Stimulated activated CD8-positive, alpha-beta memory T cell treated with anti-CD3 and anti-CD28 coated beads, Interleukin-2, amount 100 ng/mL, for 1 hour (primary cell): ENCODE measurements around the gene ARHGEF25.
A peak's percentile ranks its signal among the peaks of the same experiment; 100 is the strongest.

Experiments
- DNase-seq, 2 donors: peaks; one replicate each; pipeline ENCODE4 v3.0.0-alpha.2; 2020; ENCODE audit warnings: low read depth in 2 of 2

Gene ARHGEF25

DNA sequence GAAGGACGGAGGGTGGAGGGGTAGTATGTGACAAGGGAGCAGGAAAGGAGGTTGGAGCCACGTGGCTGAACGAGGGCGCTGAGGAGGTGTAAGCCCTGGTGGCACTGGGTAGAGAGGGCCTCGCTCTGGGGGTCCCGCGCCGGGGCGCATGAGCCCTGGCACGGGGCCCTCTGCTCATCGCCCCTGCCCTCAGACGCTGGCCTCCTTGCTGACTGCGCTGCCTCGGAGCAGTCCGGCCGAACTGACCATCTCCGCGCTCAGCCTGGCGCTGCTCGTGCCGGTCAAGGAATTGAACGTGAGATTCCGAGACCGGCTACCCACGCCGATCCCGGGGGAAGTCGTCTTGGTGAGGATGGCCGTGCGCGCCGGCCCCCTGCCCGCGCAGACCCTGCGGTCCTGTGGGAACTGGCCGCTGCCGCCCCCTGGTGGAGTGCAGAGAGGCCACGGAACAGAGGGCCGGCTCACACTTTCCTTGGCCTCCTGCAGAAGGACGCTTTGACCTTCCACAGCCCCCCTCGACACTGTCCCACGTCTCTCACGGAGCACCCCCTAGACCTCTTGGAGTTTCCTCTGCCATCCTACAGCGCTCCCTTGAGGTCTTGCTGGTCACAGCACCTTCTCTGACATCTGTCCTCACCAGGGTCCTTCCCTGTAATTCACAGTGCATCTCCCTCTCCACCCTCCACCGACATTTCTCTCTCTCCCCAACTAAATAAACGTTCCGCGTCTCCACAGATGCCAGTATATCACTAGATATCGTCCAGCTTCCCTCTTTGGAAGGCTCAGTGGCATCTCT, 10.5 kb downstream of the ARHGEF25 start:
- DNase-seq, result peak in 1 of 2 donors; percentile 43

- no peak for DNase-seq
These were observed 11.3 kb downstream of the ARHGEF25 start for GRCh38 chr12:57622293-57623245.

DNA sequence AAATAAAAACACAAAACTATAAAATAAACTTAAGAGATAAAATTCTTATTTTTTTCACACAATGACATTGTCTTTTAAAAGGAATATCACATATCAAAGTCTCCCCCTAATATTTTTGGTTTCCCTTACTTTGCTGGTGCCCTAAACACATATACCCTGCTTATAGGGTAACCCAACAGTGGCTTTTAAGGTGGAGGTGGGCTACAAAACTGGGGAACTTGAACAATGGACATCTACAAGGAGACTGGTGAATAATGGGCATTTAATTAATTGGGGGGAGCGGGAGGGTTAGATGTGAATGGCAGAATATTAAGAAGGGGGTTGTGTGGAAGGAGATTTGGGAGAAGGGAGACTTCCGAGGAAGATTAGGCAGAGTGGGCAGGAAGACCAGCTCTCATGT, 12.2 kb downstream of the ARHGEF25 start:
- DNase-seq, result no peak

GRCh38 chr12:57623811-57624390, 12.7 kb downstream of the ARHGEF25 start:
- DNase-seq, result no peak

- DNase-seq, result no peak
These were observed 13.4 kb downstream of the ARHGEF25 start for GRCh38 chr12:57624441-57625220.

DNA sequence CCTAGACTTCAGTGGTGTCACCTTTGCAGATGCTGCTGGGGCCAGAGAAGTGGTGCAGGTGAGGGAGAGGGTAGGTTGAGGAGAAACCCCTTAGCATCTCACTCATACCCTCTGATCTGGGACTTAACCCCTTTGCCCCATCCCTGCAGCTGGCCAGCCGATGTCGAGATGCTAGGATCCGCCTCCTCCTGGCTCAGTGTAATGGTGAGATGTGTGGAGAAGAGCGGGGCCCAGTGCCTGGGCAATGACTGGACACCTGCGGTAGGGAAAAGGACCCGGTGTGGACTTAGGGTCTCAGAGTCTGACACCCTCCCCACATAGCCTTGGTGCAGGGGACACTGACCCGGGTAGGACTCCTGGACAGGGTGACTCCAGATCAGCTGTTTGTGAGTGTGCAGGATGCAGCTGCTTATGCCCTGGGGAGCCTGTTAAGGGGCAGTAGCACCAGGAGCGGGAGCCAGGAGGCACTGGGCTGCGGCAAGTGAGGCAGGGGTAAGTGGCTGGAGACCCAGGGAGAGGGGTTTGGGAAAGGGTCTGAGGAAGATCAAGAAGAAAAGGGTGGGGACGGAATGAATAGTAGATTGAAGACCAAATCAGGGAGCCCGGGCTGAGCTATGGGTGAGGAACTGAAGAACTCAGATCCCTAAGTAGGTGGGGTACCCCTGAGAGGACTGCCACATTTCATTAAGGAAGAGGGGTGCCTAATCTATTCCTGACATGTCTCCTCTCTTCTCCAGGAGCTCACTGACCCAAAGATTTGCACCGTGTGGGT, 14.2 kb downstream of the ARHGEF25 start:
- DNase-seq, result no peak

DNA sequence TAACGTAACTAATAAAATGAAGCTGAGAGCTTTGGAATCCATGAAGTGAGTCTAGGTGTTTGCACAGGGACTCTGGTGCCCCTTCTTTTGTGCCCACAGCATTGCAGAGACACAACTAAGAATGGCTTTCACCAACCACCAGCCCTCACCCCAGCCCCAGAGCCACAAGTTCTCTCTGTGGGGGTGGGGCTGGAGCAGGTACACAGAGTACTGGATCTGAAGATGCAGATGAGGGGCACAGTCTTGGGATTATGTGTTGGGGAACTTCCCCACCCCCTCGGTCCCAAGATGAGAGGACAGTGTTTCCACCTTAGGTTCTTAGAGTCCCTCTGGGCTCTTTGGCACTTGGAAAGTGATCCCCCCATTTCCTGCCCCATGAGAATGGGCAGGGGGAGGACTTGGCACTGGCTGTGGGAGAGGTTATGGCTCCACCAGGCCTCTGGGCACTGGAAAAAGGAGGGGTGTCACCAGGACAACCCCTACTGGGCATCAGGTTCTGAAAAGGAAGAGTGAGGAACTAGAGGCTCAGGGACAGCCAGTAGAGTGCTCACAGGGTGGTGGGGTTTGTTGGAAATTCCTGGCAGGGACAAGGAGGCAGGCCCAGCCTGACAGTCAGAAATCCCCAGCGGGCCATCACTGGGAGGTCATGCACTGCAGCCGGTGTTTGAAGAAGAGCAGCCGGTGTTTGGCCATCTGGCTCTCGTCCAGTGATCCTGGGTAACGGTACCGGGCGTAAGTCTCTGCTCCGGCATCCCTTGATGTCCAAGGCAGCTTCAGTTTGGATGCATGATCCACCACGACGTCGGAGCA, 15.1 kb downstream of the ARHGEF25 start:
- DNase-seq, result no peak

DNA sequence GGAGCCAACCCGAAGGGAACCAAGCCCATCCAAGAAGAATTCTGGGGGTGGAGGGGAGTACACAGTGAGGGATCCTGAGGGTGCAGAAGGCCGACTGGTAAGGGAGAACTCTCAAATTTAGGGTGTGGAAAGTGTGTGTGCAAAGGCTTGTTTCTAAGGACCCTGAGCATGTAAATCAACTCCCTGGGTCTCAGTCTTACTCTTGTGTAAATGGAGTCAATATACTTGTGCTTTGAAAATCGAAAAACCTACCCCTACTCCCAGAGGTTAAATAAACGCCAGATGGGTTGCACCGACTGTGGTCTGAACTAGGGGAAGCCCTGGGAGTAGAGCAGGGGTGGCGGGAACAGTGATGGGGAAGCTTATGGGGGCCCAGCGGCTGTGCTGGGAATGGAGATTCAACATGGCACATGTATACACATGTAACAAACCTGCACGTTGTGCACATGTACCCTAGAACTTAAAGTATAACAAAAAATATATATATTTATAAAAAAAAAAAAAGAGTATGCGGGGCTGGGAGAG, 15.7 kb downstream of the ARHGEF25 start:
- DNase-seq, result no peak

DNA sequence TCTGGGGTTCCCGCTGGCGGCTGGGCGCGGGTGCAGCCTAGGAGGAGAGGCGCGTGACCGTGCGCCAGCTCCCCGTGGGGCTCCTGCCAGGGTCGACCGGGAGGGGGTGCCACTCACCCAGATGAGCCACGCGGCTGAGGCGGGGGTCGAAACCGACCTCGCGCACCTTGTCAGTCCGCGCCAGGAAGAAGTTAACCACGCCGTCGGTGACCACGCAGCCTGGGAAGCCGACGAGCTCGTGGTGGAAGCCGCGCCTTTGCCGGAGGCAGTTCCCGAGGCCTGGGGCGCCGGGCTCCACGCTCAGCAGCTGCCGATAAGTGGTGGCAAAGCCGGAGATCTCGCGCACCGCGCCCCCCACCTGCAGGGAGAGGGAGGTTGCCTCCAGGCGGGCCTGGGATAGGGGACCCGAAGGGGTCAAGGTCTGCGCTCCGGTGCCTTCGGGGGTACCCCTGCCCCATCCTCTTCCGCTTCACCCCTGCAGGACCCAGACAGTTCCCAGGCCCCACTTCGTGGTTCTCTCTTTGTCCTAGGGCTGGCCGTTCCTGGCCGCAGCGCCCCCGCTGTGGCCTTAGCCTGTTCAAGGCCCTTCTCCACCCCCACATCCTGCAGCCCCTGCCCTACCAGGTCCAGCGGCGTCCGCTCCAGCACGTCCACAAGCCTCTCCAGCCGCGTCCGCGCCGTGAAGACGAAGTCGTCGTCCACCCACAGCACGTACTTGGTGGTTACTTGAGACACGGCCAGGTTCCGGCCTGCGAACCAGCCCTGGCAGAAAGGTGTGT, 16.5 kb downstream of the ARHGEF25 start:
- no peak for DNase-seq

- DNase-seq, result no peak
These were observed 17.3 kb downstream of the ARHGEF25 start for GRCh38 chr12:57628280-57629191.

GRCh38 chr12:57629897-57630471, 18.7 kb downstream of the ARHGEF25 start:
- DNase-seq, result no peak

DNA sequence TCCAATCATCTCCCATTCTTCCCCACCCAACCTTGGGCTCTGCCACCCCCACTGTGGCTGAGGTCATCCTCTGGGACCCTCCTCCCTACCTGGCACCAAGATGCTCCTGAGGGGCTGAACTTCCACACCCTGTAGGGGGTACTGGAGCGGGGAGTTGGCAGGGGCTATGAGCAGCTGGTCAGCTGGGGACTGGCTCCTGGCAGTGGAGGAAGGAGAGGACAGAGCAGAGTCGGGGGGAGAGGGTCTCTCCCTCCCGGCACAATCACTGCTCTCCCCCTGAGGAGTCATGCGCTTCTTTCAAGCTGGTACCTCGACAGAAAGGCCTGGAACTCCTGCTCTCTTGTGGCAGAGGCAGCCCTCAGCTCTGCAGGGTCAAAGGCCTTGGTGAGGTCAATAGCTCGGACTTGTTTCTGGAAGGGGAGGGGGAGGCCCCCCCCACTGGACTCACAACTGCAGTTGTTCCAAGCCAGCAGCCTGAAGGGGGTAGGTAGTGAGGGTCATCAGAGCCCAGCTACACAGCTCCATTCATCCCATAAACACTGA, 19.7 kb downstream of the ARHGEF25 start:
- DNase-seq, result no peak

DNA sequence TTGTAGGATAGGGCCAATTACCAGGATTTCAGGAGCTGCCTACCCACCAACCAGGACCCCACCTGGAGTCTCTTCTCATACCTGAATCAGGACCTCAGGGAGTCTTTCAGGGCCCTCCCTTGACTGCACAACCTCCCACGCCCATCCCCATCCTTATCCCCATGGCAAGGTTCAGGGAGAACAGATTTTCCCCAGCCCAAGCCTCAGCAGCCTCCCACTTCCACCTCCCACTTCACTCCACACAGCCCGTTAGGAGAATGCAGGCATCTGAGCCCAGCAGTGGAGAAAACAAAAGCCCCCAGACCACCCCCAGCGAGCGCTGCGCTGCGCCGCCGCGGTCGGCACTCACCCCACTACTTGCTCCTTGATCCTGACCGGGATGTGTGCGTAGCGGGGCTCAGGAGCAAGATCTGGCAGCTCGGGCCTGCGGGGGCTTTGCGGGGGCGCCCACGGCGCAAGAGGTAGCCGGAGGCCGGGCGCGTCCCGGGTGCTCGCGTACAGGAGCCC, 20.4 kb downstream of the ARHGEF25 start:
- no peak for DNase-seq

GRCh38 chr12:57632073-57632957, 21.1 kb downstream of the ARHGEF25 start:
- no peak for DNase-seq

GRCh38 chr12:57632958-57633840, 22.0 kb downstream of the ARHGEF25 start, which contains the start of gene B4GALNT1:
B4GALNT1 (minus strand) TSS chr12:57633201; CDS start chr12:57632132, 1,069 bp downstream.
- DNase-seq, result peak; percentile 31 to 33
